Activated CD4-positive, alpha-beta T cell treated with anti-CD3 and anti-CD28 coated beads, Interleukin-2, Interleukin-6, amounts not matched to agents 100 ng/mL and 50 ng/mL, durations not matched to agents 16 hours and 8 hours (primary cell): ENCODE data around the gene COQ3.

Source experiments
- DNase-seq: peaks from one replicate; pipeline ENCODE4 v3.0.0-alpha.2; 2020

COQ3 gene

GRCh38 chr6:99330159-99330558 is 63.8 kb downstream of the COQ3 start:
- DNase-seq: peak; percentile 88

- DNase-seq: no peak
Measured at GRCh38 chr6:99324996-99325395, 69.0 kb downstream of the COQ3 start.
